Common myeloid progenitor, CD34-positive (primary cell): ENCODE measurements around the gene PREB.

ENCODE experiments used
- CTCF ChIA-PET: fragments of 350-600 bp; sonication (Branson Sonifier 250); formaldehyde crosslinking; loops from one replicate; lab custom pipeline; 2021; ENCODE audit warnings: antibody characterized with exemption; lab: Charles Lee
- POLR2A ChIA-PET: fragments of 350-600 bp; sonication (Branson Sonifier 250); formaldehyde crosslinking; loops from one replicate; lab custom pipeline; 2021; ENCODE audit warnings: antibody characterized with exemption; lab: Charles Lee
- DNase-seq, 3 donors: peaks; one replicate each; pipeline versions ENCODE4 v3.0.0 to v3.0.0-alpha.2; 2013
- H3K27ac ChIP-seq, 2 experiments: 1 replicate in 1 of 2; 2 replicates in 1 of 2; pipeline ENCODE4 v1.7.0; 2013; ENCODE audit warnings: inconsistent platforms in 2 of 2, low read length in 2 of 2, mild to moderate bottlenecking in 2 of 2, low read depth in 1 of 2, moderate library complexity in 1 of 2; ENCODE audit not compliant: severe bottlenecking in 2 of 2, insufficient read depth in 1 of 2, poor library complexity in 1 of 2
- H3K27me3 ChIP-seq, 5 experiments: replicated peaks in 2 of 5; 1 replicate in 3 of 5; 2 replicates in 2 of 5; pipeline versions ENCODE4 v1.6.1 to v1.7.0; 2013; ENCODE audit warnings: low read length in 4 of 5, mild to moderate bottlenecking in 2 of 5, moderate library complexity in 2 of 5, inconsistent platforms in 1 of 5; ENCODE audit not compliant: insufficient read depth in 5 of 5, control insufficient read depth in 4 of 5
- H3K36me3 ChIP-seq, 4 experiments: 1 replicate in 2 of 4; 2 replicates in 2 of 4; pipeline versions ENCODE4 v1.6.1 to v1.7.0; 2013; ENCODE audit warnings: low read length in 3 of 4, control low read depth in 1 of 4, mild to moderate bottlenecking in 1 of 4; ENCODE audit not compliant: control insufficient read depth in 4 of 4, insufficient read depth in 4 of 4
- H3K4me1 ChIP-seq, 4 experiments: 1 replicate in 3 of 4; 2 replicates in 1 of 4; pipeline versions ENCODE4 v1.6.1 to v1.7.1; 2013; ENCODE audit warnings: low read length in 3 of 4, mild to moderate bottlenecking in 3 of 4, control low read depth in 1 of 4, inconsistent platforms in 1 of 4, moderate library complexity in 1 of 4; ENCODE audit not compliant: control insufficient read depth in 4 of 4, insufficient read depth in 4 of 4; ENCODE audit errors: control extremely low read depth in 1 of 4
- H3K4me3 ChIP-seq, 7 experiments: 1 replicate in 4 of 7; 2 replicates in 3 of 7; pipeline versions ENCODE4 v1.5.1 to v1.7.0; 2013; ENCODE audit warnings: mild to moderate bottlenecking in 7 of 7, low read length in 6 of 7, moderate library complexity in 6 of 7, inconsistent platforms in 2 of 7, low read depth in 2 of 7, control low read depth in 1 of 7; ENCODE audit not compliant: insufficient read depth in 4 of 7, control insufficient read depth in 1 of 7; ENCODE audit errors: extremely low read depth in 1 of 7
- H3K9me3 ChIP-seq, 5 experiments: 1 replicate in 4 of 5; 2 replicates in 1 of 5; pipeline versions ENCODE4 v1.6.1 to v1.7.1; 2013; ENCODE audit warnings: low read length in 4 of 5, mild to moderate bottlenecking in 2 of 5, inconsistent platforms in 1 of 5, low read depth in 1 of 5, moderate library complexity in 1 of 5; ENCODE audit not compliant: control insufficient read depth in 4 of 5, insufficient read depth in 2 of 5; ENCODE audit errors: control extremely low read depth in 1 of 5
- WGBS: methylation state at CpG from one replicate; pipeline ENCODE4 v1.1.5; 2013; ENCODE audit not compliant: insufficient coverage; 5-methylcytosine and 5-hydroxymethylcytosine counted together

PREB gene

GRCh38 chr2:27135478-27135955 is 1.1 kb upstream of the PREB start:
- Histone ChIP-seq H3K4me1 (peaks cover 5 to 21% (median 18%) of the 10 kb centered on the region in 4 experiments), H3K27me3 (no peaks in the 10 kb centered on the region), H3K4me3 (no peak overlapping the region), H3K36me3 (peaks cover 2 to 28% (median 24%) of the 10 kb centered on the region in 4 experiments), H3K9me3 (no peaks in the 10 kb centered on the region), H3K27ac (no peak overlapping the region)
- CTCF ChIA-PET = interaction anchor here (1.3 kb wide), 1 partner anchor 11 kb away, joined by 3 read pairs; no protein-coding TSS in a partner anchor
- DNase-seq = peak in 2 of 3 donors; percentile 30 to 35
- WGBS = 69% methylated on average over 12 of the region's 12 CpGs
- POLR2A ChIA-PET = no interaction called here

GRCh38 chr2:27134781-27135477 is 493 bp upstream of the PREB start:
- Histone ChIP-seq H3K4me1 (peaks cover 5 to 21% (median 18%) of the 10 kb centered on the region in 4 experiments), H3K4me3 (peak overlapping the region; percentile 58 to 96 (median 90)), H3K36me3 (peaks cover 2 to 33% (median 26%) of the 10 kb centered on the region in 4 experiments), H3K27me3 (no peaks in the 10 kb centered on the region), H3K9me3 (no peaks in the 10 kb centered on the region), H3K27ac (no peak overlapping the region)
- POLR2A ChIA-PET = interaction anchor here (0.6 to 1.0 kb wide), 2 partner anchors 54 to 256 kb away, joined by 3 to 4 read pairs; no protein-coding TSS in a partner anchor
- CTCF ChIA-PET = interaction anchor here (1.0 to 3.3 kb wide), 7 partner anchors 11 to 57 kb away, joined by 3 to 31 read pairs (median 9); partner anchors contain the start of gene ABHD1
- DNase-seq = no peak
- WGBS = 55% methylated on average over 31 of the region's 33 CpGs

- ChIA-PET POLR2A (interaction anchor here (1.0 to 1.7 kb wide), 2 partner anchors 10 to 79 kb away, joined by 5 to 8 read pairs; partner anchors contain the start of genes ABHD1 and SLC5A6), CTCF (interaction anchor here (0.7 to 3.3 kb wide), 16 partner anchors 9 to 246 kb away, joined by 3 to 31 read pairs (median 3); partner anchors contain the start of gene ABHD1)
- no peak for DNase-seq
- peaks cover 2 to 41% (median 32%) of the 10 kb centered on the region in 4 experiments for H3K36me3 ChIP-seq
- H3K4me3 ChIP-seq = peak overlapping the region in 6 of 7 experiments; percentile 58 to 96 (median 90)
- no peaks in the 10 kb centered on the region for H3K9me3 ChIP-seq
- peaks cover 5 to 21% (median 18%) of the 10 kb centered on the region in 4 experiments for H3K4me1 ChIP-seq
- H3K27me3 ChIP-seq = no peaks in the 10 kb centered on the region
- 69% methylated on average over 13 of the region's 14 CpGs for WGBS
- peak overlapping the region; percentile 75 to 84 for H3K27ac ChIP-seq
These were observed 1.1 kb downstream of the PREB start for GRCh38 chr2:27133195-27133875.

- Histone ChIP-seq H3K9me3 (no peaks in the 10 kb centered on the region), H3K4me1 (peaks cover 5 to 21% (median 18%) of the 10 kb centered on the region in 4 experiments), H3K36me3 (peaks cover 2 to 41% (median 32%) of the 10 kb centered on the region in 4 experiments), H3K27me3 (no peaks in the 10 kb centered on the region), H3K4me3 (no peak overlapping the region), H3K27ac (no peak overlapping the region)
- POLR2A ChIA-PET = no interaction called here
- over 99% methylated on average over 11 of the region's 11 CpGs for WGBS
- CTCF ChIA-PET = interaction anchor here (0.8 to 3.3 kb wide), 7 partner anchors 8 to 38 kb away, joined by 3 to 31 read pairs (median 3); partner anchors contain the start of gene ABHD1
- no peak for DNase-seq
These were observed 3.0 kb downstream of the PREB start for GRCh38 chr2:27131429-27131828.

GRCh38 chr2:27130396-27130795 is 4.0 kb downstream of the PREB start:
- no peaks in the 10 kb centered on the region for H3K9me3 ChIP-seq
- DNase-seq = no peak
- no peak overlapping the region for H3K4me3 ChIP-seq
- WGBS = 84% methylated on average over 5 of the region's 10 CpGs
- H3K27ac ChIP-seq = no peak overlapping the region
- H3K27me3 ChIP-seq = no peaks in the 10 kb centered on the region
- peaks cover 5 to 18% (median 16%) of the 10 kb centered on the region in 4 experiments for H3K4me1 ChIP-seq
- ChIA-PET CTCF (no interaction called here), POLR2A (no interaction called here)
- H3K36me3 ChIP-seq = peaks cover 2 to 41% (median 32%) of the 10 kb centered on the region in 4 experiments

- ChIA-PET POLR2A (no interaction called here), CTCF (interaction anchor here (1.0 kb wide), 1 partner anchor 17 kb away, joined by 3 read pairs; no protein-coding TSS in a partner anchor)
- WGBS = 90% methylated on average over 8 of the region's 11 CpGs
- H3K27me3 ChIP-seq = no peaks in the 10 kb centered on the region
- no peak overlapping the region for H3K27ac ChIP-seq
- no peaks in the 10 kb centered on the region for H3K9me3 ChIP-seq
- DNase-seq = peak in 2 of 3 donors; percentile 29 to 36
- peaks cover 5 to 17% (median 12%) of the 10 kb centered on the region in 4 experiments for H3K4me1 ChIP-seq
- H3K36me3 ChIP-seq = peaks cover 2 to 41% (median 32%) of the 10 kb centered on the region in 4 experiments
- no peak overlapping the region for H3K4me3 ChIP-seq
These were observed 5.5 kb downstream of the PREB start for GRCh38 chr2:27128668-27129571.
